Adipocyte (in vitro differentiated cells): ENCODE measurements around the gene HSPA1L.
A peak's percentile ranks its signal among the peaks of the same experiment; 100 is the strongest.
"Not testable (repeated sequence)": the region's sequence is repeated elsewhere in the genome, so short reads cannot be mapped to it uniquely, and the experiment has no call there.

Experiments used
- DNase-seq: peaks from one replicate; pipeline ENCODE4 v3.0.0-alpha.2; 2015; ENCODE audit warnings: low read depth
- H3K27me3 ChIP-seq: replicated peaks from 2 replicates; pipeline ENCODE4 v1.7.0; 2013; ENCODE audit warnings: mild to moderate bottlenecking, low read length, moderate library complexity; ENCODE audit not compliant: control insufficient read depth, insufficient read depth
- H3K36me3 ChIP-seq: 2 replicates; pipeline ENCODE4 v1.7.0; 2013; ENCODE audit warnings: low read length, mild to moderate bottlenecking, moderate library complexity; ENCODE audit not compliant: control insufficient read depth, insufficient read depth, severe bottlenecking
- H3K4me1 ChIP-seq: 2 replicates; pipeline ENCODE4 v1.7.0; 2013; ENCODE audit warnings: mild to moderate bottlenecking, low read length, moderate library complexity; ENCODE audit not compliant: control insufficient read depth, insufficient read depth
- H3K4me3 ChIP-seq: 2 replicates; pipeline ENCODE4 v1.7.0; 2013; ENCODE audit warnings: mild to moderate bottlenecking, low read length, moderate library complexity
- H3K9ac ChIP-seq: 2 replicates; pipeline ENCODE4 v1.7.0; 2013; ENCODE audit warnings: mild to moderate bottlenecking, low read length, moderate library complexity
- H3K9me3 ChIP-seq: 2 replicates; pipeline ENCODE4 v1.7.0; 2013; ENCODE audit warnings: mild to moderate bottlenecking, low read length, moderate library complexity; ENCODE audit not compliant: control insufficient read depth

HSPA1L gene

GRCh38 chr6:31823592-31824196 is 8.6 kb upstream of the HSPA1L start:
- not testable (repeated sequence) for H3K4me3 ChIP-seq, DNase-seq, H3K36me3 ChIP-seq, H3K9me3 ChIP-seq, H3K27me3 ChIP-seq
- Histone ChIP-seq H3K4me1 (peaks cover 39% of the 10 kb centered on the region), H3K9ac (peak overlapping the region; percentile 99)

GRCh38 chr6:31822036-31822821 is 7.1 kb upstream of the HSPA1L start:
- Histone ChIP-seq H3K9ac (peak overlapping the region; percentile 99), H3K4me3 (peak overlapping the region; percentile 92), H3K4me1 (peaks cover 49% of the 10 kb centered on the region), H3K27me3 (no peaks in the 10 kb centered on the region), H3K9me3 (no peaks in the 10 kb centered on the region), H3K36me3 (no peaks in the 10 kb centered on the region)
- DNase-seq, result peak; percentile 90

- Histone ChIP-seq H3K9me3 (no peaks in the 10 kb centered on the region), H3K27me3 (no peaks in the 10 kb centered on the region), H3K4me1 (peaks cover 47% of the 10 kb centered on the region), H3K4me3 (peak overlapping the region; percentile 92), H3K36me3 (no peaks in the 10 kb centered on the region), H3K9ac (peak overlapping the region; percentile 99)
- peak; percentile 37 for DNase-seq
Observed at GRCh38 chr6:31821301-31822035, 6.4 kb upstream of the HSPA1L start.

GRCh38 chr6:31820399-31820798 is 5.3 kb upstream of the HSPA1L start:
- H3K9me3 ChIP-seq, H3K27me3 ChIP-seq, H3K4me3 ChIP-seq, H3K36me3 ChIP-seq, H3K9ac ChIP-seq, DNase-seq: not testable (repeated sequence)
- peaks cover 44% of the 10 kb centered on the region for H3K4me1 ChIP-seq

GRCh38 chr6:31819871-31820299 is 4.8 kb upstream of the HSPA1L start:
- H3K36me3 ChIP-seq, result no peaks in the 10 kb centered on the region
- no peaks in the 10 kb centered on the region for H3K9me3 ChIP-seq
- DNase-seq, result no peak
- no peak overlapping the region for H3K4me3 ChIP-seq
- no peak overlapping the region for H3K9ac ChIP-seq
- no peaks in the 10 kb centered on the region for H3K27me3 ChIP-seq
- H3K4me1 ChIP-seq, result peaks cover 44% of the 10 kb centered on the region

- not testable (repeated sequence) for DNase-seq, H3K36me3 ChIP-seq, H3K9me3 ChIP-seq, H3K27me3 ChIP-seq
- Histone ChIP-seq H3K9ac (peak overlapping the region; percentile 67), H3K4me3 (peak overlapping the region; percentile 82), H3K4me1 (peaks cover 50% of the 10 kb centered on the region)
Observed at GRCh38 chr6:31817929-31818511, 2.9 kb upstream of the HSPA1L start.

GRCh38 chr6:31817133-31817928 is 2.2 kb upstream of the HSPA1L start:
- not testable (repeated sequence) for H3K27me3 ChIP-seq, H3K36me3 ChIP-seq, DNase-seq, H3K9me3 ChIP-seq
- Histone ChIP-seq H3K9ac (peak overlapping the region; percentile 67), H3K4me1 (peaks cover 43% of the 10 kb centered on the region), H3K4me3 (peak overlapping the region; percentile 82)

GRCh38 chr6:31814677-31815024 is 432 bp downstream of the HSPA1L start:
- Histone ChIP-seq H3K4me1 (peaks cover 28% of the 10 kb centered on the region), H3K9ac (peak overlapping the region; percentile 86), H3K4me3 (peak overlapping the region; percentile 90), H3K36me3 (no peaks in the 10 kb centered on the region), H3K27me3 (no peaks in the 10 kb centered on the region), H3K9me3 (no peaks in the 10 kb centered on the region)
- peak; percentile 98 for DNase-seq

GRCh38 chr6:31813465-31813849 is 1.6 kb downstream of the HSPA1L start:
- peak overlapping the region; percentile 76 for H3K4me3 ChIP-seq
- DNase-seq, result no peak
- peak overlapping the region; percentile 91 for H3K9ac ChIP-seq

GRCh38 chr6:31811645-31812044 is 3.4 kb downstream of the HSPA1L start:
- Histone ChIP-seq H3K27me3 (no peaks in the 10 kb centered on the region), H3K4me3 (no peak overlapping the region), H3K4me1 (peaks cover 12% of the 10 kb centered on the region), H3K36me3 (no peaks in the 10 kb centered on the region), H3K9me3 (no peaks in the 10 kb centered on the region), H3K9ac (no peak overlapping the region)
- no peak for DNase-seq

More at GRCh38 chr6:31813465-31813849, 1.6 kb downstream of the HSPA1L start:
- peaks cover 17% of the 10 kb centered on the region for H3K4me1 ChIP-seq
- H3K27me3 ChIP-seq, result no peaks in the 10 kb centered on the region
- no peaks in the 10 kb centered on the region for H3K36me3 ChIP-seq
- H3K9me3 ChIP-seq, result no peaks in the 10 kb centered on the region
